ENCODE measurements around the gene HECW1. TPM values are rescaled to one million over a fixed set of nuclear protein-coding genes. Genes with fewer than 3 reads are reported as not detected.

The HECW1 gene
- total and polyA plus RNA-seq, 2 donors (not counting 1 experiment from before 2014, with no cell fraction given): not detected

DNA sequence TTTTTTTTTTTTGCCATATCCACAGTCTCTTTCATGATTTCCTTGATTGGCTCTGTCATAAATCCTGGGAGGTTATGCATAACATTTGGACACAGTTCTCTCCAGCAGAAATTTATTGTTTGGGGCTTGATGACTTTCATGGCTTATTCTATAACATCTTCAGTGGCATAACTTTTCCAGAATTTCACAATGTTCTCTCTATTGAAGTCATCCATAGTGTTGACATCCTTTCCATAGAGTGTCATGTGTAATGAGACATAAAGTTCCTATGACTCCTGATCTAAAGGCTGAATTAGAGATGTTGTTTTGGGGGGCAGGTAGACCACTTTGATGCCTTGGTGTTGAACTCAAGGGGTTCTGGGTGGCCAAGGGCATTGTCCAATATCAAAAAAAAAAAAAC lies 433.8 kb downstream of the HECW1 start:
- no peak overlapping the region for H3K9ac ChIP-seq (ENCODE audit: low read length)
- no peaks in the 10 kb centered on the region for H3K79me2 ChIP-seq (ENCODE audit: control insufficient read depth, insufficient read depth, low read length)
- no peak overlapping the region for H2AFZ ChIP-seq (ENCODE audit: insufficient read depth, low read depth, low read length, poor library complexity, severe bottlenecking)
- peaks cover 0 to 5% (median 0%) of the 10 kb centered on the region in 4 experiments for H3K27me3 ChIP-seq (replicated peaks in 1 of 4; ENCODE audit: control extremely low read depth in 1 of 4, control insufficient read depth in 3 of 4, insufficient read depth in 4 of 4, low read length in 3 of 4)
- ATAC-seq (ENCODE audit: low read depth): no peak
- Mint-ChIP-seq H3K27me3 (peaks cover 39% of the 10 kb centered on the region), H3K27ac (no peak overlapping the region), H3K4me1 (no peaks in the 10 kb centered on the region), H3K4me3 (no peak overlapping the region), H3K9me3 (ENCODE audit: insufficient read depth) (peaks cover 3% of the 10 kb centered on the region)
- H3K4me3 ChIP-seq (ENCODE audit: control extremely low read depth in 1 of 5, extremely low read depth in 1 of 5, insufficient read depth in 1 of 5, low read depth in 2 of 5, low read length in 4 of 5): no peak overlapping the region
- TF ChIP-seq EZH2 (IDR thresholded peaks at IDR 0.05; ENCODE audit: borderline replicate concordance, insufficient read depth, low read depth, low read length, poor library complexity, severe bottlenecking): no peak
- TF ChIP-seq, protein P1, sequence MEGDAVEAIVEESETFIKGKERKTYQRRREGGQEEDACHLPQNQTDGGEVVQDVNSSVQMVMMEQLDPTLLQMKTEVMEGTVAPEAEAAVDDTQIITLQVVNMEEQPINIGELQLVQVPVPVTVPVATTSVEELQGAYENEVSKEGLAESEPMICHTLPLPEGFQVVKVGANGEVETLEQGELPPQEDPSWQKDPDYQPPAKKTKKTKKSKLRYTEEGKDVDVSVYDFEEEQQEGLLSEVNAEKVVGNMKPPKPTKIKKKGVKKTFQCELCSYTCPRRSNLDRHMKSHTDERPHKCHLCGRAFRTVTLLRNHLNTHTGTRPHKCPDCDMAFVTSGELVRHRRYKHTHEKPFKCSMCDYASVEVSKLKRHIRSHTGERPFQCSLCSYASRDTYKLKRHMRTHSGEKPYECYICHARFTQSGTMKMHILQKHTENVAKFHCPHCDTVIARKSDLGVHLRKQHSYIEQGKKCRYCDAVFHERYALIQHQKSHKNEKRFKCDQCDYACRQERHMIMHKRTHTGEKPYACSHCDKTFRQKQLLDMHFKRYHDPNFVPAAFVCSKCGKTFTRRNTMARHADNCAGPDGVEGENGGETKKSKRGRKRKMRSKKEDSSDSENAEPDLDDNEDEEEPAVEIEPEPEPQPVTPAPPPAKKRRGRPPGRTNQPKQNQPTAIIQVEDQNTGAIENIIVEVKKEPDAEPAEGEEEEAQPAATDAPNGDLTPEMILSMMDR (IDR thresholded peaks at IDR 0.05): no peak
- no peaks in the 10 kb centered on the region for H3K4me1 ChIP-seq (ENCODE audit: control insufficient read depth in 2 of 2, insufficient read depth in 2 of 2, low read length in 2 of 2)
- no peak for DNase-seq
- H4K20me1 ChIP-seq (ENCODE audit: control insufficient read depth, insufficient read depth, low read length, poor library complexity, severe bottlenecking): no peaks in the 10 kb centered on the region
- ChIA-PET CTCF (no interaction called here), POLR2A (no interaction called here)
- intact Hi-C loops (cut with micrococcal nuclease): no loop called here
- H3K9me3 ChIP-seq (ENCODE audit: control extremely low read depth in 1 of 3, control insufficient read depth in 2 of 3, insufficient read depth in 1 of 3, low read length in 2 of 3): peaks cover 0 to 3% (median 0%) of the 10 kb centered on the region in 3 donors
- no peak overlapping the region for H3K4me2 ChIP-seq (replicated peaks; ENCODE audit: low read depth, low read length, poor library complexity, severe bottlenecking)
- no peaks in the 10 kb centered on the region for H3K36me3 ChIP-seq (replicated peaks in 1 of 2; ENCODE audit: control extremely low read depth in 1 of 2, control insufficient read depth in 1 of 2, extremely low read depth in 1 of 2, insufficient read depth in 2 of 2, low read length in 1 of 2)
- H3K27ac ChIP-seq (ENCODE audit: low read length in 2 of 2): no peak overlapping the region

DNA sequence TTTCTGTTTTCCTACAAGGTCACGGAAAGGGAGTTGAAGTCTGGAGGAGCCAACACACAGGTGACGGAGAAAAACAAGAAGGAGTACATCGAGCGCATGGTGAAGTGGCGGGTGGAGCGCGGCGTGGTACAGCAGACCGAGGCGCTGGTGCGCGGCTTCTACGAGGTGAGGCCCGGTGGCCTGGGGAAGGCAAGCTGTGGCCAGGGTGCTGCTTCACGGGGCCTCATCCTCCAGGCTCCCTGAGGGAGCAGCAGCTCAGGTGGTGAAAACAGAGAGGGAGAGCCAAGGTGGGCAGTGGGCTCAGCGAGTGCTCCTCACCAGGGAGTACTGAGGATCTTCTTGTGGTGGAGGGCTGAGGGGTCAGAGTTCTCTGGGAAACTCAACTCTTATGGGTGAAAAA lies 438.0 kb downstream of the HECW1 start:
- CTCF ChIA-PET: no interaction called here
- Histone ChIP-seq H3K27me3 (replicated peaks in 1 of 4; ENCODE audit: control extremely low read depth in 1 of 4, control insufficient read depth in 3 of 4, insufficient read depth in 4 of 4, low read length in 3 of 4) (peaks cover 0 to 5% (median 0%) of the 10 kb centered on the region in 4 experiments), H3K79me2 (ENCODE audit: control insufficient read depth, insufficient read depth, low read length) (no peaks in the 10 kb centered on the region), H3K4me3 (ENCODE audit: control extremely low read depth in 1 of 5, extremely low read depth in 1 of 5, insufficient read depth in 1 of 5, low read depth in 2 of 5, low read length in 4 of 5) (no peak overlapping the region), H3K9me3 (ENCODE audit: control extremely low read depth in 1 of 3, control insufficient read depth in 2 of 3, insufficient read depth in 1 of 3, low read length in 2 of 3) (peaks cover 0 to 3% (median 0%) of the 10 kb centered on the region in 3 donors), H3K9ac (ENCODE audit: low read length) (no peak overlapping the region), H3K4me2 (replicated peaks; ENCODE audit: low read depth, low read length, poor library complexity, severe bottlenecking) (no peak overlapping the region), H3K27ac (ENCODE audit: low read length in 2 of 2) (no peak overlapping the region), H2AFZ (ENCODE audit: insufficient read depth, low read depth, low read length, poor library complexity, severe bottlenecking) (no peak overlapping the region), H3K36me3 (replicated peaks in 1 of 2; ENCODE audit: control extremely low read depth in 1 of 2, control insufficient read depth in 1 of 2, extremely low read depth in 1 of 2, insufficient read depth in 2 of 2, low read length in 1 of 2) (no peaks in the 10 kb centered on the region), H3K4me1 (ENCODE audit: control insufficient read depth in 2 of 2, insufficient read depth in 2 of 2, low read length in 2 of 2) (no peaks in the 10 kb centered on the region), H4K20me1 (ENCODE audit: control insufficient read depth, insufficient read depth, low read length, poor library complexity, severe bottlenecking) (no peaks in the 10 kb centered on the region)
- Mint-ChIP-seq H3K9me3 (ENCODE audit: insufficient read depth) (peaks cover 3% of the 10 kb centered on the region), H3K4me3 (no peak overlapping the region), H3K4me1 (no peaks in the 10 kb centered on the region), H3K27me3 (peaks cover 47% of the 10 kb centered on the region), H3K27ac (no peak overlapping the region)
- DNase-seq: no peak
- 95% methylated on average over 14 of the region's 16 CpGs for WGBS (ENCODE audit: insufficient coverage)
- TF ChIP-seq, protein P1 (IDR thresholded peaks at IDR 0.05): no peak
- no peak for TF ChIP-seq EZH2 (IDR thresholded peaks at IDR 0.05; ENCODE audit: borderline replicate concordance, insufficient read depth, low read depth, low read length, poor library complexity, severe bottlenecking)
- no peak for ATAC-seq (ENCODE audit: low read depth)
- POLR2A ChIA-PET: no interaction called here
- intact Hi-C loops (cut with micrococcal nuclease): no loop called here

All from B cell (primary cell).